GM12878 (cell line): ENCODE measurements around the gene DENND1A.

Experiments used
- CTCF ChIP-seq, 3 experiments: IDR thresholded peaks in 2 of 3; conservative IDR thresholded peaks in 1 of 3; 2 replicates each; pipeline ENCODE4 v1.5.1; 2011; ENCODE audit warnings: low read depth in 3 of 3, low read length in 3 of 3, mild to moderate bottlenecking in 3 of 3, control low read depth in 2 of 3, moderate library complexity in 2 of 3, inconsistent platforms in 1 of 3, mixed read lengths in 1 of 3; ENCODE audit not compliant: control insufficient read depth in 2 of 3, insufficient read depth in 1 of 3; ENCODE audit errors: extremely low read depth in 1 of 3
- ELK1 ChIP-seq: IDR thresholded peaks from 2 replicates; pipeline ENCODE4 v1.6.1; 2012; ENCODE audit warnings: low read depth, low read length, improper control_type of control experiment
- ESRRA ChIP-seq: IDR thresholded peaks from 2 replicates; pipeline ENCODE4 v1.6.1; 2012; ENCODE audit warnings: mild to moderate bottlenecking, low read length, improper control_type of control experiment
- JUND ChIP-seq: IDR thresholded peaks from 2 replicates; pipeline ENCODE4 v1.6.1; 2012; ENCODE audit warnings: low read depth, mild to moderate bottlenecking, low read length, improper control_type of control experiment, moderate library complexity
- MAX ChIP-seq: IDR thresholded peaks from 2 replicates; pipeline ENCODE4 v1.6.1; 2012; ENCODE audit warnings: low read depth, low read length, improper control_type of control experiment
- MTA2 ChIP-seq: fragments of 450-650 bp; IDR thresholded peaks from 2 replicates; pipeline ENCODE4 v1.6.1; 2016; ENCODE audit warnings: low read depth, mild to moderate bottlenecking, moderate library complexity
- POLR2AphosphoS5 ChIP-seq: IDR thresholded peaks from 2 replicates; pipeline ENCODE4 v1.6.1; 2011; ENCODE audit warnings: mild to moderate bottlenecking, low read length, inconsistent platforms
- SPI1 ChIP-seq: IDR thresholded peaks from 2 replicates; pipeline ENCODE4 v1.6.1; 2011; ENCODE audit warnings: low read depth, mild to moderate bottlenecking, low read length, moderate library complexity, borderline replicate concordance; ENCODE audit not compliant: insufficient read depth
- YY1 ChIP-seq: IDR thresholded peaks from 2 replicates; pipeline ENCODE4 v1.6.1; 2011; ENCODE audit warnings: low read depth, mild to moderate bottlenecking, low read length
- ZNF274 ChIP-seq: IDR thresholded peaks from one replicate; pipeline ENCODE4 v1.8.0; 2011; ENCODE audit not compliant: insufficient read length, insufficient read depth
- ZNF384 ChIP-seq: IDR thresholded peaks from 2 replicates; pipeline ENCODE4 v1.6.1; 2012; ENCODE audit warnings: low read depth, mild to moderate bottlenecking, low read length, improper control_type of control experiment, borderline replicate concordance
- TF ChIP-seq, protein P1 (sequence below): IDR thresholded peaks from 2 replicates; pipeline ENCODE4 v1.6.1; 2011; ENCODE audit warnings: low read depth, mild to moderate bottlenecking, low read length, moderate library complexity, borderline replicate concordance; ENCODE audit errors: extremely low read depth
- TF ChIP-seq, protein P2 (sequence below): IDR thresholded peaks from 2 replicates; pipeline ENCODE4 v1.6.1; 2012; ENCODE audit warnings: low read depth, low read length, improper control_type of control experiment

GRCh38 chr9:123421801-123422455, 508.0 kb downstream of the DENND1A start:
- TF ChIP-seq CTCF (IDR thresholded peaks at IDR 0.05 in 2 of 3, conservative IDR thresholded peaks at IDR 0.05 in 1 of 3; ENCODE audit: control insufficient read depth in 2 of 3, extremely low read depth in 1 of 3, insufficient read depth in 1 of 3, low read depth in 3 of 3, low read length in 3 of 3) (no peak), SPI1 (no peak), JUND (no peak), YY1 (no peak), ZNF384 (no peak), ESRRA (no peak), POLR2AphosphoS5 (no peak), ELK1 (no peak), ZNF274 (no peak), MAX (no peak), MTA2 (no peak)
- TF ChIP-seq, protein P1, sequence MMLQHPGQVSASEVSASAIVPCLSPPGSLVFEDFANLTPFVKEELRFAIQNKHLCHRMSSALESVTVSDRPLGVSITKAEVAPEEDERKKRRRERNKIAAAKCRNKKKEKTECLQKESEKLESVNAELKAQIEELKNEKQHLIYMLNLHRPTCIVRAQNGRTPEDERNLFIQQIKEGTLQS, result no peak
- TF ChIP-seq, protein P2, sequence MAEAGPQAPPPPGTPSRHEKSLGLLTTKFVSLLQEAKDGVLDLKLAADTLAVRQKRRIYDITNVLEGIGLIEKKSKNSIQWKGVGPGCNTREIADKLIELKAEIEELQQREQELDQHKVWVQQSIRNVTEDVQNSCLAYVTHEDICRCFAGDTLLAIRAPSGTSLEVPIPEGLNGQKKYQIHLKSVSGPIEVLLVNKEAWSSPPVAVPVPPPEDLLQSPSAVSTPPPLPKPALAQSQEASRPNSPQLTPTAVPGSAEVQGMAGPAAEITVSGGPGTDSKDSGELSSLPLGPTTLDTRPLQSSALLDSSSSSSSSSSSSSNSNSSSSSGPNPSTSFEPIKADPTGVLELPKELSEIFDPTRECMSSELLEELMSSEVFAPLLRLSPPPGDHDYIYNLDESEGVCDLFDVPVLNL, result no peak
